HEK293T (cell line): Measurements from ENCODE around the gene PRPF19.

ENCODE experiments used
- BHLHE40 ChIP-seq: fragments of 450-650 bp; IDR thresholded peaks from 2 replicates; pipeline ENCODE4 v1.6.1; 2016; ENCODE audit warnings: mild to moderate bottlenecking, moderate library complexity, borderline replicate concordance
- FOXM1 ChIP-seq: fragments of 450-650 bp; IDR thresholded peaks from 2 replicates; pipeline ENCODE4 v1.6.1; 2017; ENCODE audit warnings: mild to moderate bottlenecking, borderline replicate concordance
- HDGF ChIP-seq: fragments of 450-650 bp; IDR thresholded peaks from 2 replicates; pipeline ENCODE4 v1.6.1; 2017; ENCODE audit warnings: antibody characterized with exemption, borderline replicate concordance
- LEF1 ChIP-seq: fragments of 450-650 bp; IDR thresholded peaks from 2 replicates; pipeline ENCODE4 v1.6.1; 2017; ENCODE audit warnings: mild to moderate bottlenecking, borderline replicate concordance

- TF ChIP-seq FOXM1 (no peak), LEF1 (no peak), HDGF (no peak), BHLHE40 (no peak)
These were observed 17.4 kb upstream of the PRPF19 start for GRCh38 chr11:60923800-60924109.
